ENCODE data around the gene AZIN2.

DNA sequence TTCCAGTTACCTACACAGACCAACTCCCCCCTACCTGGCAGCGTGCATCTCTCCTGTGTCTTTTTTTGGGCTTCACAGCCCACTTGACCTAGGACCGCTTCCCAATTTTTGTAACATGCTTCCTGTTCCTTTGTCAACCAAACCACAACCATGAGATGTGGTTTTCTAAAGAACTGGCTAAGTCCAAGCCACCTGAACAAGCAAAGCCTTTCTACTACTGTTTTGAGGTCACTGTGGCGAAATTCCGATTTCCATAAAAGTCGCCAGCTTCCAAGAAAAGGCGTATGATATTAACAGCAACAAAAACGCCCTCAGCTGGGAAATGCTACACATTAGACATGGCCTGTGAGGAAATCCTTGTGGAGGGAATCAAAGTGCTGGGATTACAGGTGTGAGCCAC, 31.6 kb upstream of the AZIN2 start:
- no peak for TF ChIP-seq POLR2A (IDR thresholded peaks at IDR 0.05)
- TF ChIP-seq, protein P1, sequence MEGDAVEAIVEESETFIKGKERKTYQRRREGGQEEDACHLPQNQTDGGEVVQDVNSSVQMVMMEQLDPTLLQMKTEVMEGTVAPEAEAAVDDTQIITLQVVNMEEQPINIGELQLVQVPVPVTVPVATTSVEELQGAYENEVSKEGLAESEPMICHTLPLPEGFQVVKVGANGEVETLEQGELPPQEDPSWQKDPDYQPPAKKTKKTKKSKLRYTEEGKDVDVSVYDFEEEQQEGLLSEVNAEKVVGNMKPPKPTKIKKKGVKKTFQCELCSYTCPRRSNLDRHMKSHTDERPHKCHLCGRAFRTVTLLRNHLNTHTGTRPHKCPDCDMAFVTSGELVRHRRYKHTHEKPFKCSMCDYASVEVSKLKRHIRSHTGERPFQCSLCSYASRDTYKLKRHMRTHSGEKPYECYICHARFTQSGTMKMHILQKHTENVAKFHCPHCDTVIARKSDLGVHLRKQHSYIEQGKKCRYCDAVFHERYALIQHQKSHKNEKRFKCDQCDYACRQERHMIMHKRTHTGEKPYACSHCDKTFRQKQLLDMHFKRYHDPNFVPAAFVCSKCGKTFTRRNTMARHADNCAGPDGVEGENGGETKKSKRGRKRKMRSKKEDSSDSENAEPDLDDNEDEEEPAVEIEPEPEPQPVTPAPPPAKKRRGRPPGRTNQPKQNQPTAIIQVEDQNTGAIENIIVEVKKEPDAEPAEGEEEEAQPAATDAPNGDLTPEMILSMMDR (IDR thresholded peaks at IDR 0.05) = no peak

Data from adrenal gland (tissue), 5 donors.